ENCODE data around the gene RAB40C. TPM values are rescaled to one million over a fixed set of nuclear protein-coding genes. Genes with fewer than 3 reads are reported as not detected.

RAB40C gene
- total RNA-seq, 1 donor from 2014 or later: 30.6 TPM

DNA sequence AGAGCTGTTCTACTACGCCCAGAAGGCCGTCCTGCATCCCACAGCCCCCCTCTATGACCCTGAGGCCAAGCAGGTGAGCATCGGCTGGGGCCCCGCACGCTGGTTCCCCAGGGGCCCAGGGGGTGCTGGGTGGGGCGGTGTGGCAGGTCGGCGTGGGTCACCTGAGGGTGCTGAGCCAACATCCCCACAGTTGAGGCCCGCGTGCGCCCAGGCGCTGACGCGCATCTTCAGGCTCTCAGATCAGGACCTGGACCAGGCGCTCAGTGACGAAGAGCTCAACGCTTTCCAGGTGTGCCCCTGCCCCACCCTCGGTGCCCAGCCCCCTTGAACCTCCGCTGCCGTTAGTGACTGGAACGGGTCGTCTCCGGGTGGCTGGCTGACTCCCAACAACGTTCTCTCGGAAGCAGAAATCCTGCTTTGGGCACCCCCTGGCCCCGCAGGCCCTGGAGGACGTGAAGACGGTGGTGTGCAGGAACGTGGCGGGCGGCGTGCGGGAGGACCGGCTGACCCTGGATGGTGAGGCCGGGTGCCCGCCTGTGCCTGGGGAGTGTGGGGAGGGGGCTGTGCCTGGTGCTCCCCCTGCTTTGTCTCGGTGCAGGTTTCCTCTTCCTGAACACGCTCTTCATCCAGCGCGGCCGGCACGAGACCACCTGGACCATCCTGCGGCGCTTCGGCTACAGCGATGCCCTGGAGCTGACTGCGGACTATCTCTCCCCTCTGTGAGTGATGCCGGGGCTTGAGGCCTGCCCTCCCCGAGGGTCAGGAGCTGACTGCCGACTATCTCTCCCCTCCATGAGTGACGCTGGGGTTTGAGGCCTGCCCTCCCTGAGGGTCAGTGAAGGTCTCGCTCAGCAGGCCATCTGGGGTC, 80.9 kb downstream of the RAB40C start:
- peaks cover 4% of the 10 kb centered on the region for H3K27me3 Mint-ChIP-seq
- no peaks in the 10 kb centered on the region for H3K36me3 Mint-ChIP-seq (ENCODE audit: insufficient read depth)

DNA sequence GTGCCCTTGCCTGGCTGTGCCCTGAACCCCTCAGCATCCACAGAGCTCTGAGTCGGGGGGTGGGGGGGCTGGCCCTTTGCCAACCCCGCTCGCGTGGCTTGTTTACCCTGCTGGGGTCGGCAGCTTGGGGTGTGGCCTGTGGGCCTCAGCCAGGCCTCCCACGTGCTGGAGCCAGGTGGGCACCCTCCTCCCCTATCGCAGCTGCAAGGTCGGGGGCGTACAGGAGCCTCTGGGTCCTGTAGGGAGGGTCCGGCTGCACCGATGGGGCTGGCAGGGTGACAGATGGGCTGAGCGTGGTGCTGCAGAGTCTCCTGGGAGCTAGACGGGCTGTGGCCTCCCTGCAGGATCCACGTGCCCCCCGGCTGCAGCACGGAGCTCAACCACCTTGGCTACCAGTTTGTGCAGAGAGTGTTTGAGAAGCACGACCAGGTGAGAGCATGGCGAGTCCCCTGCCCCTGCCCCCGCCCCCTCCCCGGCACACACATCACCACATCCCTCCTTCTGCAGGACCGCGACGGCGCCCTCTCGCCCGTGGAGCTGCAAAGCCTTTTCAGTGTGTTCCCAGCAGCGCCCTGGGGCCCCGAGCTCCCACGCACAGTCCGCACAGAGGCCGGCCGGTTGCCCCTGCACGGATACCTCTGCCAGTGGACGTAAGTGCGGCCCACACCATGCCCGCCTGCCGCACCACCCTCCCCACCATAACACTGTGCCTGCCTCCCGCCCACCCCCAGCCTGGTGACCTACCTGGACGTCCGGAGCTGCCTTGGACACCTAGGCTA, 81.7 kb downstream of the RAB40C start:
- Mint-ChIP-seq H3K9me3 (ENCODE audit: low read depth) (no peaks in the 10 kb centered on the region), H3K27ac (no peak overlapping the region), H3K4me3 (ENCODE audit: low read depth) (no peak overlapping the region), H3K27me3 (peaks cover 4% of the 10 kb centered on the region), H3K4me1 (ENCODE audit: low read depth) (peaks cover 2% of the 10 kb centered on the region), H3K36me3 (ENCODE audit: insufficient read depth) (no peaks in the 10 kb centered on the region)
- TF ChIP-seq, protein P1, sequence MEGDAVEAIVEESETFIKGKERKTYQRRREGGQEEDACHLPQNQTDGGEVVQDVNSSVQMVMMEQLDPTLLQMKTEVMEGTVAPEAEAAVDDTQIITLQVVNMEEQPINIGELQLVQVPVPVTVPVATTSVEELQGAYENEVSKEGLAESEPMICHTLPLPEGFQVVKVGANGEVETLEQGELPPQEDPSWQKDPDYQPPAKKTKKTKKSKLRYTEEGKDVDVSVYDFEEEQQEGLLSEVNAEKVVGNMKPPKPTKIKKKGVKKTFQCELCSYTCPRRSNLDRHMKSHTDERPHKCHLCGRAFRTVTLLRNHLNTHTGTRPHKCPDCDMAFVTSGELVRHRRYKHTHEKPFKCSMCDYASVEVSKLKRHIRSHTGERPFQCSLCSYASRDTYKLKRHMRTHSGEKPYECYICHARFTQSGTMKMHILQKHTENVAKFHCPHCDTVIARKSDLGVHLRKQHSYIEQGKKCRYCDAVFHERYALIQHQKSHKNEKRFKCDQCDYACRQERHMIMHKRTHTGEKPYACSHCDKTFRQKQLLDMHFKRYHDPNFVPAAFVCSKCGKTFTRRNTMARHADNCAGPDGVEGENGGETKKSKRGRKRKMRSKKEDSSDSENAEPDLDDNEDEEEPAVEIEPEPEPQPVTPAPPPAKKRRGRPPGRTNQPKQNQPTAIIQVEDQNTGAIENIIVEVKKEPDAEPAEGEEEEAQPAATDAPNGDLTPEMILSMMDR (IDR thresholded peaks at IDR 0.05; ENCODE audit: unreplicated experiment): no peak
- no peak for DNase-seq (ENCODE audit: low spot score, unreplicated experiment)

More for the DNA sequence above, 80.9 kb downstream of the RAB40C start:
- H3K4me1 Mint-ChIP-seq (ENCODE audit: low read depth): peaks cover 2% of the 10 kb centered on the region
- no peaks in the 10 kb centered on the region for H3K9me3 Mint-ChIP-seq (ENCODE audit: low read depth)
- no peak overlapping the region for H3K27ac Mint-ChIP-seq
- no peak for DNase-seq (ENCODE audit: low spot score, unreplicated experiment)
- TF ChIP-seq, protein P1 (IDR thresholded peaks at IDR 0.05; ENCODE audit: unreplicated experiment): no peak
- H3K4me3 Mint-ChIP-seq (ENCODE audit: low read depth): no peak overlapping the region

DNA sequence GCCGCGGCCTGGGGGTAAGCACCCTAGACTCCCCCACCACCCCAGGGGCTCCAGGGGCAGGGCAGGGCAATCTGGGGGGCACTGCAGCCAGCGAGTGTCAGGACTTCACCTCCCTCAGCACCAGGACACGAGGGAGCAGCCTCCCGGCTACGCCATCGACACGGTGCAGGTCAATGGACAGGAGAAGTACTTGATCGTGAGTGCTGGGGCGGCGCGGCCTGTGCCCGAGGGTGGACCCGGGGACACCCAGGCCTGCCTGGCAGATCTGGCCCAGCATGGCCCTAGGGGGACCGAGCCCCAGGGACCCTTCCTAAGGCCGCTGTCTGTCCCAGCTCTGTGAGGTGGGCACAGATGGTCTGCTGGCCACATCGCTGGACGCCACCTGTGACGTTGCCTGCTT, 82.5 kb downstream of the RAB40C start:
- H3K36me3 Mint-ChIP-seq (ENCODE audit: insufficient read depth): no peaks in the 10 kb centered on the region
- DNase-seq (ENCODE audit: low spot score, unreplicated experiment): no peak
- H3K4me3 Mint-ChIP-seq (ENCODE audit: low read depth): no peak overlapping the region
- no peaks in the 10 kb centered on the region for H3K9me3 Mint-ChIP-seq (ENCODE audit: low read depth)
- H3K4me1 Mint-ChIP-seq (ENCODE audit: low read depth): peaks cover 2% of the 10 kb centered on the region
- TF ChIP-seq, protein P1 (IDR thresholded peaks at IDR 0.05; ENCODE audit: unreplicated experiment): no peak
- H3K27ac Mint-ChIP-seq: no peak overlapping the region
- H3K27me3 Mint-ChIP-seq: peaks cover 4% of the 10 kb centered on the region

DNA sequence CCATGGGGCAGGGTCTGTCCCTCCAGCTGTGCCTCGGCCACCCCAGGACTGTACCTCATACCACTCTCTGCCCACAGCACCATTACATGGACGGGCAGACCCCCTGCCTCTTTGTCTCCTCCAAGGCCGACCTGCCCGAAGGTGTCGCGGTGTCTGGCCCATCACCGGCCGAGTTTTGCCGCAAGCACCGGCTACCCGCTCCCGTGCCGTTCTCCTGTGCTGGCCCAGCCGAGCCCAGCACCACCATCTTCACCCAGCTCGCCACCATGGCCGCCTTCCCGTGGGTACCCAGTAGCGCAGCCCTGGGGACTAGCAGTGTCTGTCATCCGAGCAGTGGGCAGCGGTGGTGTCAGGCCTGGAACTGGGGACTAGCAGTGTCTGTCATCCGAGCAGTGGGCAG, 83.0 kb downstream of the RAB40C start:
- Mint-ChIP-seq H3K27ac (no peak overlapping the region), H3K36me3 (ENCODE audit: insufficient read depth) (no peaks in the 10 kb centered on the region), H3K27me3 (peaks cover 4% of the 10 kb centered on the region), H3K4me1 (ENCODE audit: low read depth) (peaks cover 2% of the 10 kb centered on the region), H3K4me3 (ENCODE audit: low read depth) (no peak overlapping the region), H3K9me3 (ENCODE audit: low read depth) (no peaks in the 10 kb centered on the region)
- no peak for DNase-seq (ENCODE audit: low spot score, unreplicated experiment)
- TF ChIP-seq, protein P1 (IDR thresholded peaks at IDR 0.05; ENCODE audit: unreplicated experiment): no peak

- Mint-ChIP-seq H3K36me3 (ENCODE audit: insufficient read depth) (no peaks in the 10 kb centered on the region), H3K4me1 (ENCODE audit: low read depth) (peaks cover 2% of the 10 kb centered on the region), H3K4me3 (ENCODE audit: low read depth) (no peak overlapping the region), H3K27me3 (peaks cover 4% of the 10 kb centered on the region), H3K27ac (no peak overlapping the region), H3K9me3 (ENCODE audit: low read depth) (no peaks in the 10 kb centered on the region)
- no peak for DNase-seq (ENCODE audit: low spot score, unreplicated experiment)
- TF ChIP-seq, protein P1 (IDR thresholded peaks at IDR 0.05; ENCODE audit: unreplicated experiment): no peak
Measured at GRCh38 chr16:673399-673991, 83.6 kb downstream of the RAB40C start.

Data from progenitor cell of endocrine pancreas (in vitro differentiated cells).